ENCODE results near the gene CCDC157. TPM values are rescaled to one million over a fixed set of nuclear protein-coding genes. Genes with fewer than 3 reads are reported as not detected.

CCDC157 gene
- total and polyA plus RNA-seq, 4 donors: 0.53 to 1.4 (median 0.98) TPM

- TF ChIP-seq CTCF (IDR thresholded peaks at IDR 0.05; ENCODE audit: low read depth, low read length, missing input control) (no peak), RAD21 (IDR thresholded peaks at IDR 0.05) (no peak)
Observed at GRCh38 chr22:30340911-30341685, 15.7 kb upstream of the CCDC157 start (continued).

GRCh38 chr22:30344447-30345200 is 12.2 kb upstream of the CCDC157 start:
- no peaks in the 10 kb centered on the region for H3K4me1 ChIP-seq (ENCODE audit: control insufficient read depth in 4 of 4, insufficient read depth in 4 of 4, low read length in 3 of 4)
- TF ChIP-seq FOXA1 (IDR thresholded peaks at IDR 0.05) (no peak), RXRA (IDR thresholded peaks at IDR 0.05) (no peak), ZBTB33 (IDR thresholded peaks at IDR 0.05) (no peak), EGR1 (IDR thresholded peaks at IDR 0.05; ENCODE audit: low read depth in 2 of 2) (no peak), CTCF (IDR thresholded peaks at IDR 0.05; ENCODE audit: low read depth, low read length, missing input control) (no peak), JUND (IDR thresholded peaks at IDR 0.05) (no peak), RAD21 (IDR thresholded peaks at IDR 0.05) (no peak), FOXA2 (IDR thresholded peaks at IDR 0.05) (no peak), NR2F2 (IDR thresholded peaks at IDR 0.05) (no peak)
- DNase-seq (ENCODE audit: low spot score): no peak
- H3K27me3 ChIP-seq (ENCODE audit: control insufficient read depth in 4 of 4, insufficient read depth in 4 of 4, low read length in 3 of 4): no peaks in the 10 kb centered on the region
- H3K9ac ChIP-seq (ENCODE audit: low read depth in 1 of 2, low read length in 2 of 2): no peak overlapping the region
- peaks cover 36 to 89% (median 74%) of the 10 kb centered on the region in 4 donors for H3K36me3 ChIP-seq (ENCODE audit: control insufficient read depth in 4 of 4, insufficient read depth in 3 of 4, low read depth in 1 of 4, low read length in 3 of 4)
- H3K27ac ChIP-seq (ENCODE audit: low read depth in 1 of 2, low read length in 2 of 2): no peak overlapping the region
- H3K9me3 ChIP-seq (ENCODE audit: control insufficient read depth in 4 of 4, low read length in 3 of 4): no peaks in the 10 kb centered on the region
- WGBS: 94% methylated on average over 13 of the region's 13 CpGs
- H3K4me3 ChIP-seq (ENCODE audit: low read depth in 1 of 3, low read length in 3 of 3): no peak overlapping the region

GRCh38 chr22:30347255-30347892 is 9.4 kb upstream of the CCDC157 start:
- Histone ChIP-seq H3K27ac (ENCODE audit: low read depth in 1 of 2, low read length in 2 of 2) (no peak overlapping the region), H3K4me1 (ENCODE audit: control insufficient read depth in 4 of 4, insufficient read depth in 4 of 4, low read length in 3 of 4) (no peaks in the 10 kb centered on the region), H3K9ac (ENCODE audit: low read depth in 1 of 2, low read length in 2 of 2) (no peak overlapping the region), H3K4me3 (ENCODE audit: low read depth in 1 of 3, low read length in 3 of 3) (no peak overlapping the region), H3K27me3 (ENCODE audit: control insufficient read depth in 4 of 4, insufficient read depth in 4 of 4, low read length in 3 of 4) (no peaks in the 10 kb centered on the region), H3K9me3 (ENCODE audit: control insufficient read depth in 4 of 4, low read length in 3 of 4) (no peaks in the 10 kb centered on the region), H3K36me3 (ENCODE audit: control insufficient read depth in 4 of 4, insufficient read depth in 3 of 4, low read depth in 1 of 4, low read length in 3 of 4) (peaks cover 33 to 86% (median 67%) of the 10 kb centered on the region in 4 donors)
- TF ChIP-seq REST (IDR thresholded peaks at IDR 0.05) (no peak), MAX (IDR thresholded peaks at IDR 0.05) (no peak)
- 85% methylated on average over 5 of the region's 5 CpGs for WGBS
- no peak for DNase-seq (ENCODE audit: low spot score)

All from liver (tissue), 9 donors.